Medulla oblongata (tissue), 1 donor: Measurements from ENCODE around the gene ADIG.

Source experiments
- DNase-seq: peaks from one replicate; pipeline ENCODE4 v3.0.0-alpha.2; 2015; ENCODE audit errors: extremely low spot score

Gene ADIG

DNA sequence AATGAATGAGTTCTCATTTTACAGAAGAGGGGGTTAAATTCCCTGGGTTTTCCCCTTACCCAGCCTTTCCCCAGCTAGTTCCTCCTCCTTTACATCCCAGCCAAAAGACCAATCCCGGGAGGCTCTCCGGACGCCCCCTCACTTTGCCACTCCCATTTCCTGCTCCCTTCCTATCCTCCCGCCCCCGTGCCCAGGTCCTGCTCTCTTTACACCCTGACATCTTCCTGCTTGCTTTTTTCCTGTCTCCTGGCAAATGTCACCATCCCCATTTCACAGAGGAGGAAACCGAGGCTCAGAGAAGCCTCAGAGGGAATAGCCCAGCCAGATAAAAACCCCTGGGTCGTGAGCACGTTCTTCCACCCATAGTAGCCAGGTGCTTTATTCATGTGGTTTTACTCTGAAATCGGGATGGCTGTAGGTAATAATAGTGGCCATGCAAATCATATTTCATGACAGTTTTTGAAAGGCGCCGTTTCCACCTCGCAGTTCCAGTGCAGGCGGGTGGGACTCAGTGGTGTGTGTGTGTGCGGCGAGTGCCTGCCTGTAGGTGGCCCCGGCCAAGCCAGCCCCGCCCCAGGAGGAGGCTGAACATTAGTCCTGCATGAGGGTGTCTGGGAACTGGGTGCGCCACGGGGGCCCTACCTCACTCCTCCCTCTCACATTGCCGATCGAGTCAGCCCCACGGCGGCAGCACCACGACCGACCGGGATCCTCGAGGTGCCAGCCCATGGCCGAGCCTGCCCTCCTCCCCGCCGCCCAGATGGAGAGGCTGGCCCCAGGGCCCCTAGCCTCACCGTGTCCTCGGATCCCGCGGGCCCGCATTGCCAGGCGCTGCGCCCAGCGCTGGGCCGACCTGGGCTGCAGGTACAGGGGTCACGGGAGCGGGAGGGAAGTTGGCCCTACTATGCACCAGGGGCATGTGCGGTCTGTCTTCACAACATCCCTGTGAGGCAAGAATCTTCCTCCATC is 20.5 kb downstream of the ADIG start, which contains the start of gene ARHGAP40:
Gene ARHGAP40, plus strand, starts transcription at position 594 of the 969 bp plus-strand sequence.
- no peak for DNase-seq

GRCh38 chr20:38602185-38602581 is 21.2 kb downstream of the ADIG start:
- no peak for DNase-seq

DNA sequence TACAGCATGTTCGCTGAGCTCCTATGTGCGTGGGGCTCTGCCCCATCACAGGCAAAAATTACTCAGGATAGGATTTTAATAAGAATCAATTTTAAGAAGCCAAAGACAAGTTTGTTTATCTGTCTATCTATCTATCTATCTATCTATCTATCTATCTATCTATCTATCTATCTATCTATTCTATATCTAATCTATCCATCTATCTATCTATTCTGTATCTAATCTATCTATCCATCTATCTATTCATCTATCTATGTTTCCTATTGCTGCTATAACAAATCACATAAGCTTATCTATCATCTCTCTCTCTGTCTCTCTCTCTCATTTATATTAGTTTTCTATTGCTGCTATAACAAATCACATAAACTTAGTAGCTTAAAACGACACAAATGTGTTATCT is 22.3 kb downstream of the ADIG start:
- DNase-seq = no peak

DNA sequence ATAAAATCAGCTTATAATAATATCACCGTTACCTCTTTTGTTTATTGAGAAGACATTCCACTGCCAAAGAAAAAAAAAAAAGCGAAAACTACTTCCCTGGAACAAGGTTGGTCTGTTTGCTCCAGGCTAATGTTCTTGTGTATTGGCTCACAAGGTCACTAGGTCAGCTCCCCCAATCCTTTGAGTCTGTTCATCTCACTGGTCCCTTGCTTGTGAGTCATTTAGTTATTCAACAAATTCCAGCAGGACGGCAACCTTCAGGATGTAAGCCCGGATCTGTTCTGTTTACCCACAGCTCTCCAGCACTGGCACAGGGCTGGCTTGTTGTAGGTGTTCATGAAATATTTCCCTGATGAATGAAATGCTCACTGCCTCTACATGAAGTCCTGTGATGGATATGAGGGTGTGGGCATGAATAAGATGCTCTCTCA is 23.9 kb downstream of the ADIG start:
- DNase-seq = no peak

- DNase-seq = no peak
These were observed 26.4 kb downstream of the ADIG start for GRCh38 chr20:38607351-38607750.

DNA sequence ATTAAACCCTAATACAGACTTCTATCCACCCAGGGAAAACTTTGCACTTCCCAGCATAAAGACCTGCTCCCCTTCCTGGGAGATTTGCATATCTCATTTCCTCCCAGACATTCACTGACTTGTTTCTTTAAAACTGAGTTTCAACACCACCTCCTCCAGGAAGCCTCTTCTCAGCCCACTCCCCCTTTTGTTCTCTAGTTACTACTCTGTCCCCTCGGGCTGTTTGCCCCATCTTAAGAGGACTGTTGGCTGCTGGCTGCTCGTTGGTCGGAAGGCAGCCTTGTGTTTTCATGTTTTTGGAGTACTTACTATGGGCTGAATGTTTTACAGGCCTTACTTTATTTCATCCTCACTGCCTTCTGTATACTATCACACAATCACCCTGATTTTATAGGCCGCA is 27.2 kb downstream of the ADIG start:
- no peak for DNase-seq

DNA sequence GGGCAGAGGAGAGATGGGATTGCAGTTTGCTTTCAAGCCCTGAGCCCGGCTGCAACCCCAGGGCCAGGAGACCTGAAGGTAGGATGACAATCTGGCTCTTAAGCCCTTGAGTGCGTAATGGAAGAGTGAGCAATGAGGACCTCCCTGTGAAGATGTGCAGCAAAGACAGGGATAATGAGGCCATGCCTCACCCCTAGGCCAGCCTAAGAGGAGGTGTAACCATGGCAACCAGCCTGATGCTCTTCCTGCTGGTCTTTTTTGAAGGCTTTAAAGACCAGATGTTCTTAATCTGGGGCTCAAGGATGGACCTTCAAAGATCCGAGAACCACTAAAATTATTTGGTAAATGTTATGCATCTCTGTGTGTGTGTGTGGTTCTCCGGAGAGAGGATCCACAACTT is 28.8 kb downstream of the ADIG start:
- no peak for DNase-seq

DNA sequence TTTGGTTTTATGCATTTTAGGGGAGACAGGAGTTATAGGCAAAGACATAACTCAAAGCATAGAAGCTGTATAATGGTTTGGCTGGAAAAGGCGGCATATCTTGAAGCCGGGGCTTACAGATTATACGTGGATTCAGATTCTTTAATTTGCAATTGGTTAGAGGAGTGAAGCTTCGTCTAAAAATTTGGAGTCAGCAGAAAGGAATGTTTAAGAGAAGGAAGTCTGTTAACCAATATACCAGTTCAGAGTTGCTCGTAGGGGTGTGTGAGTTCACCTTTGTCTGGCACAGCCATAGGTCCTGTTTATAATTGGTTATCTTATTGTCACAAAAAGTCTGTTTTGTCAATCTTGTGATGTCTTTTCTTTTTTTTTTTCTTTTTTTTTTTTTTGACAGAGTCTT is 29.5 kb downstream of the ADIG start:
- DNase-seq = no peak

- no peak for DNase-seq
These were observed 31.9 kb downstream of the ADIG start for GRCh38 chr20:38612751-38613515.

DNA sequence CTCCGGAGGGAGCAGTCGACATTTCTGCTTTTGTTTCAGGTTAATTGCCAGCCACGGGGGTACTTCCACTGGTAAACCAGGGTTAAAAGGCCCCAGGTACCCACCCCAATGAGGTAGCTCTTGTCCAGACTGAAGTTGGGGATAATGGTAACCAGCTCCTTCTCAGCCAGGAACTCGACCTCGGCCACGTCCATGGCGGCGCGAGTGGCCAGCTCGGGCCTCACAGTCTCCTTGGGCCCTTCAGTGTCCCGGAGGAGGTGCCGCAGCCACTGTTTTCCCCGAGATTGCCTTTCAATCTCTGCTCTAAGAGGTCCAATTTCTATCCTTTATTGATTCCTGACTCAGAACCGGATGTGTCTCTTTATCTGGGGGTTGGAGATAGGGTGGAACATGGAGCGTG is 34.3 kb downstream of the ADIG start:
- DNase-seq = no peak

DNA sequence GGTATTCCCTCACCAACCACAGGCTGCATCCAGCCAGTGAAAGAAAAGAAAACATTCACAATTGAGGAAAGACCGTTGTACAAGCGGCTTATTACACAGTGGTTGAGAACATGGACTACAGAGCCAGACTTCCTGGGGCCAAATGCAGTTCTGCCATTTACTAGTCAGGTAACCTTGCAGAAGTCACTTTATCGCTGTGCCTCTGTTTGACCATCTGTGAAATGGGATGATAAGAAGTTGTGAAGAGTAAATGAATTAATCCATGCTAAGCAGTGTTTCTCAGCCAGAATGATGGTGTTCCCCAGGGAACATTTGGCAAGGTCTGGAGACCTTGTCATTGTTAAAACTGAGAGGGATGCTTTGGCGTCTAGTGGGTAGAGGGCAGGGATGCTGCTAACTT is 35.5 kb downstream of the ADIG start:
- DNase-seq = no peak

- no peak for DNase-seq
These were observed 36.2 kb downstream of the ADIG start for GRCh38 chr20:38617011-38617829.

- no peak for DNase-seq
These were observed 36.8 kb downstream of the ADIG start for GRCh38 chr20:38617830-38618196.

DNA sequence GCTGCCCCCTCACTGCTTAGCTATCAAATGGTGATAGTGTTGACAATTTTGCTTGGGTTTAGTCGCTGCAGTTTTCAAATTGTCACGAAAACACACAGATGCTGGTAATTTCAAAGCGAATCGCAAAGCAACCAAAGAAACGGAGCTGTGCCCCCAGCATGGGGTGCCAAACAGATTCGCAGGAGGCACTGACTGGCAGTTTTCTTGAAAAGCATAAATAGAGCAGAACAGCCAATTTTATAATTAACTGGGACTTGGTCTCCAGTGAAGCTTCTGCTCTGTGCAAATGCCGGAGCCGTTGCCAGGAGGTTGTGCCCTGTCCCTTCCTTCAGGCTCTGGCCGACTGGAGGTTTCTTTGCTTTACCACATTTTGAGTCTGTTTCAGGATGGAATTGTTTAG is 39.4 kb downstream of the ADIG start:
- DNase-seq = no peak

DNA sequence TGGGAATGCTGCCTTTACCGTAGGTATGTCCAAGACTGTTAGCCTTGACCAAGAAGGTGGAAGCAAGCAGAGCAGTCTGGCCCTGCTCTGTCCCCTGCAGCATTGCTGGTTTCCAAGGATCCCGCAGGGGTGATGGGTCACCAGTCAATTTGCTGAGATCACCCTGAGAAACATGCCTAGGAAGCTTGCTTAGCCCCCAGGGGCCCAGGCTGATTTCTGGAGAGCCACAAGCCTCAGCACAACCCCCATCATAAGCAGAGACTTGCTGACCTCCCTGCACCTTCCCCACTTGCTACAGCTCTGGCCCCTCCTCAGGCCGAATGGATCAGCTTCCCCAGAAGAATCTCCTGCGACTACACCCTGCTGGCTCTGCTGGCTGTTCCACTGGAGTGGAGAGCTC is 42.1 kb downstream of the ADIG start:
- no peak for DNase-seq

DNA sequence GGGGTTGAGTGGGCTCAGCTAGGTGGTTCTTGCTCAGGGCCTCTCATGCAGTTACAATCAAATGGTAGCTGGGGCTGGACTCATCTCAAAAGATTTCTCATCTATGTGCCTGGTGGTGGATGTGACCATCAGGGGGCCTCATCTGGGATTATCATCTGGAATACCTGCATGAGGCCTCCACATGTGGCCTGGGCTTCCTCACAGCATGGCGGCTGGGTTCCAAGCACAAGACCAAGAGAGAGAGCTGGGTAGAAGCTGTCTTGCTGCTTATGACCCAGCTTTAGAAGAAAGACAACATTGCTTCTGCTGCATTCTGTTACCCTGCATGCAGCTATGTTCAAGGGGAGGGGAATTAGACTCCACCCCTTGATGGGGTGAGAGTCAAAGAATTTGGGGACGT is 43.1 kb downstream of the ADIG start:
- DNase-seq = no peak

- no peak for DNase-seq
These were observed 44.9 kb downstream of the ADIG start for GRCh38 chr20:38625896-38626295.

DNA sequence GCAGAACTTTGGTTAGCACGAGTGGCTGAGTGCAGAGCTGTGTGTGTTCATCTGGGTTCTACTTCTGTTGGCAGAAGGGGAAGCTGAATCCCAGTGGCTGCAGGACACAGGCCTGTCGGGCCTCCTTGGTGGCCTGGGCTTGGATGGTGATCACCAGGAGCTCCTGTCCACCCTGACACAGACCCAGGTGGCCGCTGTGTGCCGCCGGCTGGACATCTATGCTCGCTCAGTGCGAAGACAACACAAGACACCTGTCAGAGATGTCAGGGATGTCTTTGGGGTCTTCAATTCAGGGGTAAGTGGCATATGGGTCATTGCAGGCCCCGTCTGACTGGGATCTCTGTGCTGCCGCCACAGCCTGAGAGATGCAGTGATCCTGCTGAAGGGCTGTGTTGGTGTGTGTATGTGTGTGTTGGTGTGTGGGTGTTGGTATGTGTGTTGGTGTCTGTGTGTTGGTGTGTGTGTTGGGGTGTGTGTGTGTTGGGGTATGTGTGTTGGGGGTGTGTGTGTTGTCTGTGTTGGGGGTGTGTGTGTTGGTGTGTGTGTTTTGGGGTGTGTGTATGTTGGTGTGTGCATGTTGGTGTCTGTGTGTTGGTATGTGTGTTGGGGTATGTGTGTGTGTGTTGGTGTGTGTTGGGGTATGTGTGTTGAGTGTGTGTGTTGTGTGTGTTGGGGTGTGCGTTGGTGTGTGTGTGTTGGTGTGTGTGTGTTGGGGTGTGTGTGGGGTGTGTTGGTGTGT is 46.1 kb downstream of the ADIG start:
- no peak for DNase-seq

GRCh38 chr20:38628580-38629470 is 47.8 kb downstream of the ADIG start:
- no peak for DNase-seq

GRCh38 chr20:38629979-38630378 is 49.0 kb downstream of the ADIG start:
- no peak for DNase-seq
